NCI-H774 (cell line): ENCODE data around the gene ACMSD.
"Not testable (repeated sequence)": the region's sequence is repeated elsewhere in the genome, so short reads cannot be mapped to it uniquely, and the experiment has no call there.

Source experiments
- DNase-seq: peaks from one replicate; lab custom pipeline; 2025; lab: John Stamatoyannopoulos, UW

Gene ACMSD

DNA sequence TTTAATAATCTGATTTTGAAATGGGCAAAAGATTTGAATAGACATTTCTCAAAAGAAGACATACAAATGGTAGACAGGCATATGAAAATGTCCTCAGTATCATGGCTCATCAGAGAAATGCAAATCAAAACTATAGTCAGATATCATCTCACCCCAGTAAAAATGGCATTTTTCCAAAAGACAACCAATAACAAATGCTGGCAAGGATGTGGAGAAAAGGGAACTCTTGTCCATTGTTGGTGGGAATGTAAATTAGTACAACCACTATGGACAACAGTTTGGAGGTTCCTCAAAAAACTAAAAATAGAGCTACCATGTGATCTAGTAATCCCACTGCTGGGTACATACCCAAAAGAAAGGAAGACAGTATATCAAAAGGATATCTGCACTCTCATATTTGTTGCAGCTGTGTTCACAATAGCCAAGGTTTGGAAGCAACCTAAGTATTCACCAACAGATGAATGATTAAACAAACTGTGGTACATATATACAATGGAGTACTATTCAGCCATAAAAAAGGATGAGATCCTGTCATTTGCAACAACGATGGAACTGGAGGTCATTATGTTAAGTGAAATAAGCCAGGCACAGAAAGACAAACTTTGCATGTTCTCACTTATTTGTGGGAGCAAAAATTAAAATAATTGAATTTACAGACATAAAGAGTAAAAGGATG, 69.2 kb downstream of the ACMSD start:
- not testable (repeated sequence) for DNase-seq

DNA sequence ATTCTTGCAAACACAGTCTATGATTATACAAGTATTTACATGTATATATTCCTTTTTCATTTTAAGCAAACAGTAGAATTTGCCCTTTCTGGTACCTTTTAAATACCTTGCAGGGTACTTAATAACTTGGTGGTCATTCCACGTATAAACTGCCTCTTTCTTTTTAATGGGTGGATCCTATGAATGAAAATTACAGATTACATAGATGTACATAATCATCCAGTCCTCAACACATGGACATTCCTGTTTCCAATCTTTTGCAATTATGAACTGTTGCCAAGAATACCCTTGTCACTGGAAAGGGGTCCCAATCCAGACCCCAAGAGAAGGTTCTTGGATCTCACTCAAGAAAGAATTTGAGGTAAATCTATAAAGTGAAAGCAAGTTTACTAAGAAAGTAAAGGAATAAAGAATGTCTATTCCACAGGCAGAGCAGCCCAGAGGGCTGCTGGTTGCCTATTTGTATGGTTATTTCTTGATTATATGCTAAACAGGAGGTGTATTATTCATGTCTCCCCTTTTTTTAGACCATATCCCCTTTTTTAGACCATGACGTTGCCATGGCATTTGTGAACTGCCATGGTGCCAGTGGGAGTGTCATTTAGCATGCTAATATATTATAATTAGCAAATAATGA, 72.5 kb downstream of the ACMSD start:
- DNase-seq: no peak

DNA sequence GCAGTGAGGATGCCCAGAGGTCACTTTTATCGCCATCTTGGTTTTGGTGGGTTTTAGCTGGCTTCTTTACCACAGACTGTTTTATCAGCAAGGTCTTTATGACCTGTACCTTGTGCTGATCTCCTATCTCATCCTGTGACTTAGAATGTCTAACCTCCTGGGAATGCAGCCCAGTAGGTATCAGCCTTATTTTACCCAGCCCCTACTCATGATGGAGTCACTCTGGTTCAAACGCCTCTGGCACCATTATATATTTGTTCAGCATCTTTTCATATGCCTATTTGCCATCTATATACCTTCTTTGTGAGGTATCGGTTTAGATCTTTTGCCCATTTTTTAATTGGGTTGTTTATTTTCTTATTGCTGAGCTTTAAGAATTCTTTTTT, 73.0 kb downstream of the ACMSD start:
- DNase-seq: no peak

DNA sequence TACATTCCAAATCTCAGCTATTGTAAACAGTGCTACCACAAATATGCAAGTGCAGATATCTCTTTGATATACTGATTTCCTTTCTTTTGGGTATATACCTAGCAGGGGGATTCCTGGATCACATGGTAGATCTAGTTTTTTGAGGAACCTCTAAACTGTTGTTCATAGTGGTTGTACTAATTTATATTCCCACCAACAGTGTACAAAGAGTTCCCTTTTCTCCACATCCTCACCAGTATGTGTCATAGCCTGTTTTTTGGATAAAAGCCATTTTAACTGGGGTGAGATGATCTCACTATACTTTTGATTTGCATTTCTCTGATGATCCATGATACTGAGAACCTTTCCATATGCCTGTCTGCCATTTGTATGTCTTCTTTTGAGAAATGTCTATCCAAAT, 73.9 kb downstream of the ACMSD start:
- DNase-seq: no peak

DNA sequence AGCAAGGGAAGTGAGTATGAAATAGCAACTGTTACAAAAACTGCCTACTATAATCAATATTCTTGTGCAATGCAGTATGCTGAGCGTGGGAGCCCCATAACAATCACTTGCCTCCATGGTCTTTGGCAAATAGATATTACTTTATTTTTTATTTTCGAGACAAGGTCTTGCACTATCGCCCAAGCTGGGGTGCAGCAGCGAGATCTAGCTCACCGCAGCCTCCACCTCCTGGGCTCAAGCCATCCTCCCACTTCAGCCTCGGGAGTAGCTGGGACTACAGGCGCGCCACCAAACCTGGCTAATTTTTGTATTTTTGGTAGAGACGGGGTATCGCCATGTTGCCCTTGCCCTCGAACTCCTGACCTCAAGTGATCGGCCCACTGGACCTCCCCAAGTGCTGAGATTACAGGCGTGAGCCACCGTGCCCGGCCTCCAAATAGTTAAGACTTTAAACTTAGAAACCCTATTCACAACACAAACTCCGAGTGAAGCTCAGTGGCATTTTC, 79.0 kb downstream of the ACMSD start:
- DNase-seq: no peak

- peak; percentile 94 for DNase-seq
These were observed 79.6 kb downstream of the ACMSD start for GRCh38 chr2:134917888-134918525.

GRCh38 chr2:134918526-134919340, 80.3 kb downstream of the ACMSD start, which contains the start of gene CCNT2:
TSS of gene CCNT2 (plus strand) at chr2:134918822. CDS start at chr2:134918855, 33 bp downstream.
- peak; percentile 97 for DNase-seq

GRCh38 chr2:134919341-134920210, 81.2 kb downstream of the ACMSD start:
- DNase-seq: peak; percentile 19

DNA sequence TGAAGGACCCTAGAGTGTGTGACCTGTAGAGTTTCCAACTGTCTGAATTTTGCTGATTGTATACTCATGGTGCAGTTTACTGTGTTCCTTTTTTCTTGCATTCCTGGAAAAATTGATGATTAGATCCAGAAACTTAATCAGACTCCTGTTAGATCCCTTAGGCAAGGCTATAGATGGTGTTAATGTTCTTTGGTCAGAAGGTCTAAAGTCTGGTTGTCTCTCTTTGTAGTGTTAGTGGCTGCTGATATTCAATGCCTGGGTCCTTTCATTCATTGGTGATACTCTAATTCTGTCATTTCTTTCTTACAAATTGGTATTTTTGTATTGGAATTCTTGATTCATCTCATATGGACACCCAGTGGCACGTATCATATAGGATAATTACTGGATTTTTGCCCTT, 86.5 kb downstream of the ACMSD start:
- no peak for DNase-seq

DNA sequence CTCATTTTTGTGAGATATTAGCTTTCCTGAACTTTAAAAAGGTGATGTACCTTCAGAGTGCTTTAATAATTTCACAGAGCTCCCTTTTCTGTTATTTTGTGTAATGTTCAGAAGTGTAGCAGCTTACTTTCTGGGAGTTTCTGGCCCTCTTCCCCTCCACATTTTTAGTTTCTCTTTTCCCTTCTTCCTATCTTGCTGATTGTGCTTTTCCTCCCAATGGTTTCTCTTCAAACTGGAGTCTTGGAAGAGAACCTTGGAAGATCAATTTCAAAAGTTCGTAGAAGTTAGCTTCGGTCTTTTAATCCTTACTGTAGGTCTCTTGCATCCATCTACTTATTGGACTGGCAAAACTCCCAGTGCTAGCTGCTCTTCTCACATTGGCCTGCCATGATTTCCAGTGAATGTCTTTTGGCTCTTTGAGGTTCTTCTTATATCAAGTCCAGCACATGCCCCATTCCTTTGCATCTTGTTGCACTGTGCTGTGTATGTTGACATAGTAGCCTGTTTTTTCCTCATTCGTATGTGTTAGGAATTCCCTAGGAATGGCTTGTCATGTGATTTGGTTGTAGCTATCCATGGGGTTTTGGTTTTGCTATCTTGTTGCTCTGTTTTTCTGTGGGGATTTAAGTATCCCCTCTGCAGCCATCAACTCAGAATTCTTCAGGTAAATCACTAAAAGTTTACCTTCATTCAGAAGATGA, 88.0 kb downstream of the ACMSD start:
- DNase-seq: no peak

- no peak for DNase-seq
These were observed 88.8 kb downstream of the ACMSD start for GRCh38 chr2:134927195-134927594.

DNA sequence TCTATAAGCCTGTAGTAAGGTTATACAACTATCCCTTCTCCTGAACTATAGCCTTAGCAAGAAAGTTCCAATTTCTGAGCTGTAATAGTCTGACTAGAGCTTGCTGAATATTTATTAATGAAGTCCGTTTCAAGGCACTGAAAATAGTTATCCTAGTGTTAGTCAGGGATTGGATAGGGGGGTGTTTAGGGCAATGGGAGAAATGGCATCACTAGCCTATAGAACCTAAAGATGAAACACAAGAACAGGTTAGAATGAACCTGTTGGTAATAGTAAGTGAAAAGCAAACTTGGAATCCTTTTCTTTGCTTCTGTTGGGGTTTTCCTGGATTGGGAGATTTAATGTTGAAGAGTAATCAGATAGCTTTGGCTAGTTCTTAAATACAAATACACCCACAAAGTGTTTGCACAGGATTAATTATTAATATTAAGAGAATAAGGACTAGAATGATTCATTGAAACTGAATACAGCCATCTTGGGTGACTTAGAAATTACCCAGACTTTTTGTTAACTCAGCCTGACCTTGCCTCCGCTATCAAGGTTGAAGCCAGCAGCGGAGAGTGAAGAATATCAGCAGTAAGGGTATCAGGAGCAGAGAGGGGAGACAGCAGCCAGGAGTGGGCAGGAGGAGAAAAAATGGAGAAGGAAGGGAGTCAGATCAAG, 94.6 kb downstream of the ACMSD start:
- DNase-seq: no peak

DNA sequence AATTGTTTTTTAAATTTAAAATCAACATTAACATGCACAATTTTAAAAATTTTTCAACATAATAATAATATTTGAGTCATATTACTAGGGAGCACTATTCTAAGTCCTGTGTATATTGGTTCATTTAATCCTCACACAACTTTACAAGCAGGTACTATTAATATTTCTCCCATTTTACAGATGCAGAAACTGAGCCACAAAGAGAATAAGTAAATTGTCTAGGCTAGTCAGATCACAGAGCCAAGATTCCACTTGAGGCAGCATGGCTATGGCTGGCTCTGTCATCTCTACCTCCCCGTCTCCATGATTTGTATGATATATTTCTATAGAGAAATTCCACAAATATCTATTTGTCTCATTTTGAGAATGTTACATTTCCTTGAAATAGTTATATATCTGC, 95.3 kb downstream of the ACMSD start:
- no peak for DNase-seq

GRCh38 chr2:134934150-134934549, 95.7 kb downstream of the ACMSD start:
- no peak for DNase-seq

DNA sequence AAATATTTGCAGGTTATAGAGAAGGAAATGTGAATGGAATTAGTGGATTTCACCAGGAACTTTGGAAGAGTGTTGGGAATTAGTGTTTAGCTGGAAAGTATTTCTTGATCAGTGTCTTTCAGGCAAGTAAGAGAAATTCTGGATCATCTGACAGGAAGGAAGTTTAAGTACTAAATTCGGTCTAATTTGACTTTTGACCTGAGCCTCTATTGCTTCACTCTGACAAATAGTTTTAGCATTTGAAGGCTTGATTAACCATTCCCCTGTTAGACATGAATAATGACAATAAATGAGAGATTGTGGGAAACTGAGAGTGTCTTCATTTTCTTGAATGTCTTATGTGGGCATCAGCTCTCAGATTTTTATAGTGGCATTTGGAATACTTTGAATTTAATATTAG, 96.2 kb downstream of the ACMSD start:
- DNase-seq: no peak

GRCh38 chr2:134936691-134937090, 98.3 kb downstream of the ACMSD start:
- DNase-seq: no peak

GRCh38 chr2:134943540-134943939, 105.1 kb downstream of the ACMSD start:
- DNase-seq: no peak

- DNase-seq: no peak
These were observed 106.6 kb downstream of the ACMSD start for GRCh38 chr2:134944975-134945374.

GRCh38 chr2:134946073-134946472, 107.7 kb downstream of the ACMSD start:
- no peak for DNase-seq
